ENCODE results near the gene CRLF1.
"Not testable (repeated sequence)": the region's sequence is repeated elsewhere in the genome, so short reads cannot be mapped to it uniquely, and the experiment has no call there.

CRLF1 gene

DNA sequence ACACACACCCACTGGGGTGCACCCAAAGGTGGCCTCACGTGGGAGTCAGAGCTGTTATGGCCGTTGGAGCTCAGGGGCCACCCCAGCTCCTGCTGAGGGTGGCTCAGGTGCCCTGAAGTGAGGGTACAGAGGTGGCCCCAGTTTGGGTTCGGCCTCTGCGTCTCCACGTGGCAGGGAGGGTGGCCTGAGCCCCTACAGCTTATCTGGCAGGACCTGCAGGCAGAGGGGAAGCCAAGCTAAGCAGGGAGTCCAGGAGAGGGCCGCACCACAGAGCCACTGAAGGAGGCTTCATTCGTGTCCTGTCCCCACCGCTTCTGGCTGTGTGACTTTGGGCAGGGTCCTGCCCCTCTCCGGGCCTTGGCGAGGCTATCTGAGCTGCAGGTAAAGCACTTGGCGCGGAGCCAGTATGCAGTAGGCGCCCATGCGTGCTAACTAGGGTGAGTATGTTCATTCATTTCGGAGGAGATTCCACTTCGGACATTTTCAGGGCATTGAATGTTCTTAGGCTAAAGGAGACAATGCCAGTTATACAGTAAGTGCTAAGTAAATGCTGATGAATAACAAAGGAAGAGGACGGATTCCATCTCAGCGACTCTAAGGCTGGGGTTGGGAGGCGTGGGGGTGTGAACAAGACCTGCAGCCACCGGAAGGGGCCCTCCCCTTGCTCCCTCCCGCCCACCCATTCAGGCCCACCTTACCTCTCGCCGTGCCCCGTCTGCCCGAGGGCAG, 13.1 kb downstream of the CRLF1 start:
- Histone ChIP-seq H3K9ac (ENCODE audit: low read length) (no peak overlapping the region), H3K4me1 (ENCODE audit: control insufficient read depth, insufficient read depth, low read length) (peaks cover 11% of the 10 kb centered on the region), H3K27ac (ENCODE audit: low read depth, low read length) (no peak overlapping the region), H3K36me3 (ENCODE audit: control insufficient read depth, insufficient read depth, low read length) (peaks cover 3% of the 10 kb centered on the region), H3K27me3 (ENCODE audit: control insufficient read depth, insufficient read depth, low read length) (peaks cover 4% of the 10 kb centered on the region), H3K4me3 (ENCODE audit: low read length) (no peak overlapping the region)

DNA sequence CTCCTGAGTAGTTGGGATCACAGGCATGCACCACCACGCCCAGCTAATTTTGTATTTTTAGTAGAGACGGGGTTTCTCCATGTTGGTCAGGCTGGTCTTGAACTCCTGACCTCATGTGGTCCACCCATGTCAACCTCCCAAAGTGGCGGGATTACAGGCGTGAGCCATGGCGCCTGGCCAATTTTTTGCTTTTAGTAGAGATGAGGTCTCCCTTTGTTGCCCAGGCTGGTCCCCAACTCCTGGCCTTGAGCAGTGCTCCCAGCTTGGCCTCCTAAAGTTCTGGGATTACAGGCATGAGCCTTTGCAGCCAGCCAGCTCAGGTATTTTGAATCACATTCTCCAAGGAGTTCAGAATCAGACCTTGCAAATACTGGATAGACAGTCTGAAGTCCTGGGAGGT, 13.9 kb downstream of the CRLF1 start:
- not testable (repeated sequence) for H3K9ac ChIP-seq (ENCODE audit: low read length); H3K27me3 ChIP-seq (ENCODE audit: control insufficient read depth, insufficient read depth, low read length); H3K27ac ChIP-seq (ENCODE audit: low read depth, low read length); H3K36me3 ChIP-seq (ENCODE audit: control insufficient read depth, insufficient read depth, low read length); H3K4me3 ChIP-seq (ENCODE audit: low read length)
- H3K4me1 ChIP-seq (ENCODE audit: control insufficient read depth, insufficient read depth, low read length): peaks cover 14% of the 10 kb centered on the region

DNA sequence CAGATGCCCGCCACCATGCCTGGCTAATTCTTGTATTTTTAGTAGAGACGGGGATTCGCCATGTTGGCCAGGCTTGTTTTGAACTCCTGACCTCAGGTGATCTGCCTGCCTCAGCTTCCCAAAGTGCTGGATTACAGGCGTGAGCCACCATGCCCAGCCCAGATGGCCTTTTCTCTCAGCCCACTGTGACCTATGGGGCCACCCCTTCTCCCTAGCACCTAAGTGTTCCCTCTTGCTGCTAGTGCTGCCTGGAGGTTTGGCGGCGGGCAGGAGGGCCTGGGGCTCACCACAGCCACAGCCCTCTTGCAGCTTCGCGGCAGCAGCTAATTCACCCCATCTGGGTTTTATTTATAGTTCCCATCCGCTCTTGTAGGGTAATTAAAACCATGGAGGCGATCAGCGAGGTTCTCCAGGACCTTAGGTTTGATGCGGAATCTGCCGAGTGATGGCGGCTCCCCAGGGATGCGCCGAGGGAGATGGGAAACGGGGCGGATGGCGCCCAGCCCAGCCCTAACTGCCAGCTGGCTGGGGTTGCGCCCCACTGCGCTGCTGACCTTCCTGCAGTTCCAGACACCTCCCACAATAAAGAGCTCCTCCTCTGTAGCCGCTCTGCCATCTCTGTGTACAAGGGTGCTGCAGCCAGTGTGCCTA, 14.7 kb downstream of the CRLF1 start:
- Histone ChIP-seq H3K9ac (ENCODE audit: low read length) (no peak overlapping the region), H3K27ac (ENCODE audit: low read depth, low read length) (no peak overlapping the region), H3K27me3 (ENCODE audit: control insufficient read depth, insufficient read depth, low read length) (no peaks in the 10 kb centered on the region), H3K4me1 (ENCODE audit: control insufficient read depth, insufficient read depth, low read length) (peaks cover 14% of the 10 kb centered on the region), H3K36me3 (ENCODE audit: control insufficient read depth, insufficient read depth, low read length) (peaks cover 3% of the 10 kb centered on the region), H3K4me3 (ENCODE audit: low read length) (no peak overlapping the region)

DNA sequence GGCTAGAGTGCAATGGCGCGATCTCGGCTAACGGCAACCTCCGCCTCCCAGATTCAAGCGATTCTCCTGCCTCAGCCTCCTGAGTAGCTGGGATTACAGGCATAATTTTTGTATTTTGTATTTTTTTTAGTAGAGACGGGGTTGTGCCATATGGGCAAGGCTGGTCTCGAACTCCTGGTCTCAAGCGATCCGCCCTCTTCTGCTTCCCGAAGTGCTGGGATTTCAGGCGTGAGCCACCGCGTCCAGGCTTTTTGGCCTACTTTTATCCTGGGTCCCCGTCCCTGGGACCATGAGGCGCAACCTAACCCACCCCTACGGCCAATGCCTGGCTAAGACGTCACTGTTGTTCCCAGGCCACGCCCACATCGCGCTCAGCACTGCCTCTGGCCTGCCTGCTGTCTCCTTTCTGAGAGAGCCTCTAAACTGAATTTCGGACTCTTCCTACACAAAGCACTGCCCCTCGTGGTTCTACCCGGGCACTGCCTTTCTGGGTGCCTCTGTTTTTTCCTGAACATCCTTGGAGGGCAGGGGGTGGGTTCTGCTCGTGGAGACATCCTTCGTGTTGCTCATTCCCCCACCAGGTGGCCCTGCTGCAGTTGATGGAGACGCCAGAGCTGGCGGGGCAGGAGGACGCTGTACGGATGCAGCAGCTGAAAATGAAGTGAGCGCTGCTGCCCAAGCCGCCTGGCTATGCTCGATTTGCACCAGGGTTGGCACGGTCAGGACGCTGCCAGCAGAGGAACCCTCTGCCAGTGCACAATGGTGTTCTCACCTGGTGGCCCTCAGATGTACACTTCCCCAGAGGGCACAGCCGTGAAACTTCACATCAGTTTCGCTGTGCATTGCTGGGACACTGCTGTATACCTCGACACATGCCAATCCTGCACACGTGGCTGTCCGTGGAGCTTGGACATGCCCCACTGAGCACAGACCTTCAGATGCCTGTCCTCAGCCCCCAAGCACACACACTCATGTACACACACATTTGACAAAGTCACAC, 16.0 kb downstream of the CRLF1 start:
- no peak overlapping the region for H3K27ac ChIP-seq (ENCODE audit: low read depth, low read length)
- H3K4me3 ChIP-seq (ENCODE audit: low read length): no peak overlapping the region
- H3K4me1 ChIP-seq (ENCODE audit: control insufficient read depth, insufficient read depth, low read length): peaks cover 14% of the 10 kb centered on the region
- H3K27me3 ChIP-seq (ENCODE audit: control insufficient read depth, insufficient read depth, low read length): no peaks in the 10 kb centered on the region
- no peak overlapping the region for H3K9ac ChIP-seq (ENCODE audit: low read length)
- H3K36me3 ChIP-seq (ENCODE audit: control insufficient read depth, insufficient read depth, low read length): peaks cover 3% of the 10 kb centered on the region

DNA sequence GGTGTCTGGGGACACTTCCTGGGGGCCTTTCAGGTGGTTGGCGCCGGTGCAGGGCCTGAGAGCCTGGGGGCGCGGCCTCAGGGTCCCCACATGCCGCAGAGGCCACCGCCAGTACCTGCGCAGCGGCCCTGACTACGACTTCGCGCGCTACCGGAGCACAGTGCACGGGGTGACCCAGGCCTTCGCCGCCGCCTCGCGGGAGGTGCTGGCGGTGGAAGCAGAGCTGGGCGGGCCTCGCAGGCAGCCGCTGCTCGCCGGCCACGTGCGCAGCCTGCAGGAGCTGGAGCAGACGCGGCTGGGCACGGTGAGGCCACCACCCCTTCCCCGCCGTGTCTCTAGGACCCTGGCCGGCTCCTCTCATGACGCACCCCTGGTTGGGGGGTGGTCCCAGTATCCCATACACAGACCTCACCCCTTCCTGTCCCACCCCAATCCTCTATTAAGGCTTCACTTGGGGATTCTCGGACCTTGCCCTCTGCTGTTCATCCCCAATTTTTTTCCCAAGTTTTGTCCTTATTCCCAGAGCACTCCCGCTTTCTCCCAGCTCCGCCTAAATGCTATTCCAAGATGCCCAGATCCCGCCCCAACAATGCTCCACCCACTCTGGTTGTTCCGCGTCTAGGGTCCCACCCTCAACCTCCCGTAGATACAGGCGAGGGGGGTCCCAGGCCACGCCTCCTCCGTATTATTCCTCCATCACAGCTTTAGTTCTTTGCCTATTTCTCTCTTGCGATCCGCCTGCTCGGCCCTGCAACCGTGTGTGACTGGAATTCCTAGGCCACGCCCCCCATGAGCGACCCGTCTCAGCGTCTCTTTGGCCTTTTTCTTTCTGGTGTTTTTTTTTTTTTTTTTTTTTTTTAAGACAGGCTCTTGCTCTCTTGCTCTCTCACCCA, 17.0 kb downstream of the CRLF1 start:
- Histone ChIP-seq H3K27me3 (ENCODE audit: control insufficient read depth, insufficient read depth, low read length) (no peaks in the 10 kb centered on the region), H3K27ac (ENCODE audit: low read depth, low read length) (peak overlapping the region; percentile 73), H3K36me3 (ENCODE audit: control insufficient read depth, insufficient read depth, low read length) (peaks cover 3% of the 10 kb centered on the region), H3K4me3 (ENCODE audit: low read length) (peak overlapping the region; percentile 85), H3K4me1 (ENCODE audit: control insufficient read depth, insufficient read depth, low read length) (peaks cover 11% of the 10 kb centered on the region), H3K9ac (ENCODE audit: low read length) (peak overlapping the region; percentile 43)

DNA sequence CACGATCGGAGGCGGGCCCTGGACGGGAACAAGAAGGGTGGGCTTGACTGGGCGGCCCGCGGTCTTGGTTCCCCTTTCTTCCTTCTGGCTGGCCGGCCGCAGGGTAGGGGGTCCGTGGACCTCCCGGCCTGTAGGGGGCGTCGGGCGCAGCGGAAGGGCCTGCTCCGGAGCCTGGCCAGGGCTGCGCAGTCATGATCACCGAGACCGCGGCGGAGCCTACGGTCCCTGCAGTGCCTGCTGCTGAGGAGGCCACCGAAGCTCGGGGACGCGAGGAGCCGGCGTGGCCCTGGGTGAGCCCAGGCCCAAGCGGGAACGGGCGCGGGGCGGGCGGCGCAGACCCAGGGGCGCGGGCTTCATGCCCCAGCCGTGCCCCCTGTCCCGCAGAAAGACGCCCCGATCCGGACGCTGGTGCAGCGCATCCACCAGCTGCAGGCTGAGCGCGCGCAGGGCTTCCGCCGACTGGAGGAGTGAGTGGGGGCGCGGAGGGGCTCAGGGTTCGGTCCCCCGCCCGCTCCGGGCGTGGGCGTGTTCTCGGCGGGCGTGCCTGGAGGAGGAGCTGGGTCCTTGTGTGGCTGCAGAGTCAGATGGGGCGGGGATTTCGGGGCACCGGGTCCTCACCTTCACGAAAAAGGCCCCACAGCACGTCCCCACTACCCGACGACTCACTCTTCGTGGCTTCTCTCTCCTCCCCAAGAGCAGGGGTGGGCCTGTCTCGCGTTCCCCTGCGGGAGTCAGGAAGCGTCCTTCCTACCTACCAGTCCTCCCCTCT, 17.8 kb downstream of the CRLF1 start, which contains the start of gene REX1BD:
Gene REX1BD (plus strand): TSS at position 188 of the 769 bp plus-strand sequence. CDS start 4 bp downstream, at position 192.
- Histone ChIP-seq H3K9ac (ENCODE audit: low read length) (peak within 1 kb of the TSS; percentile 43), H3K36me3 (ENCODE audit: control insufficient read depth, insufficient read depth, low read length) (peaks cover 3% of the 10 kb centered on the region), H3K27me3 (ENCODE audit: control insufficient read depth, insufficient read depth, low read length) (no peaks in the 10 kb centered on the region), H3K4me1 (ENCODE audit: control insufficient read depth, insufficient read depth, low read length) (peaks cover 8% of the 10 kb centered on the region), H3K4me3 (ENCODE audit: low read length) (peak within 1 kb of the TSS; percentile 85), H3K27ac (ENCODE audit: low read depth, low read length) (peak within 1 kb of the TSS; percentile 73)

DNA sequence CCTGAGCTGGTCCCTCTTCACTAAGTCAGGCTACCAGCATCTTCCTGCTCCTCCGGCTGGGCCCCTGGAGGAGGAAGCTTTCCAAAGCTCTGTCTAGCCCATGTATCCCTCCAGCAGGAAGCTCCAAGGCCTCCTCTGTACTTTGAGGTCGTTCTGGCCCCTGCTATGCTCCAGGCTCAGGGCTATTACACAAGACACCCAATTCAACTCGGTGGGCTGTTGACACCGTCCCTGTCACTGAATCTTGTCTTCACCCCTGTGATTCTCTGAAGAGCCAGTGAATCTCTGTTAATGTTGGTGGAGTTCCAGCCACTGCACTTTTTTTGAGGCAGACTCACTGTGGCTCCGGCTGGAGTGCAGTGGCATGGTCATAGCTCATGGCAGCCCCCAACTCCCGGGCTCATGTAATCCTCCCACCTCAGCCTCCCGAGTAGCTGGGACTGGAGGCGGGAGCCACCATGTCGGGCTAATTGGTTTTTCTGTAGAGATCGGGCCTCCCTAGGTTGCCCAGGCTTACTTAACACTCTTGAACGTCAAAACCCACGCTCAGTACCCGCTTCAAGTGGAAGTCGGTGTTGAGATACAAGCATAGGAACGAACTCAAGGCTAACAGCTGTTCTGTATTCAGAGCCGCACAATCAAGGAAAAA, 18.5 kb downstream of the CRLF1 start:
- Histone ChIP-seq H3K4me3 (ENCODE audit: low read length) (peak overlapping the region; percentile 85), H3K36me3 (ENCODE audit: control insufficient read depth, insufficient read depth, low read length) (peaks cover 3% of the 10 kb centered on the region), H3K4me1 (ENCODE audit: control insufficient read depth, insufficient read depth, low read length) (peaks cover 8% of the 10 kb centered on the region), H3K27me3 (ENCODE audit: control insufficient read depth, insufficient read depth, low read length) (no peaks in the 10 kb centered on the region), H3K9ac (ENCODE audit: low read length) (no peak overlapping the region), H3K27ac (ENCODE audit: low read depth, low read length) (peak overlapping the region; percentile 73)

DNA sequence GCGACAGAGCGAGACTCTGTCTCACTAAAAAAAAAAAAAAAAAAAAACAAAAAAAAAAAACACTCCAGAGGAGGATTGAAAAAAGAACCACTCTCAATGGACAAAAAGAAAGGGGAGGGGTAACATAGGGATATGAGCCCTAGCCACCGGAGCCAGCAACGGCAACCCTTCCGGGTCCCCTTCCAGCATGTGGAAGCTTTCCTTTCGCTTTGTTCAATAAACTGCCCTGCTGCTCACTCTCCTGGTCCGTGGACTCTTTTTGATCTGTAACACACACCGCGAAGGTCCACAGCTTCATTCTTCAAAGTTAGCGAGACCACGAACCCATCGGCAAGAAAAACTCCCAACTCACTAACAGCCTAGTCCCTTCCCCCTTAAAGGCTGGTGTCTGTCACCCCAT, 19.0 kb downstream of the CRLF1 start:
- Histone ChIP-seq H3K4me1 (ENCODE audit: control insufficient read depth, insufficient read depth, low read length) (peaks cover 8% of the 10 kb centered on the region), H3K36me3 (ENCODE audit: control insufficient read depth, insufficient read depth, low read length) (peaks cover 3% of the 10 kb centered on the region), H3K9ac (ENCODE audit: low read length) (no peak overlapping the region), H3K27ac (ENCODE audit: low read depth, low read length) (no peak overlapping the region), H3K4me3 (ENCODE audit: low read length) (peak overlapping the region; percentile 85), H3K27me3 (ENCODE audit: control insufficient read depth, insufficient read depth, low read length) (no peaks in the 10 kb centered on the region)

DNA sequence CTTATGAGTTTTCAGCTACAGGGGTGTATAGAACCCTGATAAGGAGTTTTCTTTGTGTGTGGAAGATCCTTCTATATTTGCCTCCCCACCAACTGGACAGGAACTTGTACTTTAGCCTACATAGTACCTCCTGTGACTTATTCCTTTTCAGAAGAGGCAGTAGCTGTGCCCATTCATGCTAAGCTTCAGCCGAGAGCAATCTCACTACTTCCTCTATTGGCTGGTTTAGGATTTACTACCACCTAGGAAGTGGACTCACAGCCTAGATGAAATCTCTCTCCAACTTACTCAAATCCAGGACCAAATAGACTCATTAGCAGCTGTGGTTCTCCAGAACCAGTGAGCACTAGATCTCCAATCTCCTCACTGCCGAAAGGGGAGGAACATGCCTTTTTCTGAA, 20.3 kb downstream of the CRLF1 start:
- Histone ChIP-seq H3K9ac (ENCODE audit: low read length) (no peak overlapping the region), H3K27me3 (ENCODE audit: control insufficient read depth, insufficient read depth, low read length) (no peaks in the 10 kb centered on the region), H3K36me3 (ENCODE audit: control insufficient read depth, insufficient read depth, low read length) (peaks cover 3% of the 10 kb centered on the region), H3K27ac (ENCODE audit: low read depth, low read length) (no peak overlapping the region), H3K4me1 (ENCODE audit: control insufficient read depth, insufficient read depth, low read length) (peaks cover 8% of the 10 kb centered on the region), H3K4me3 (ENCODE audit: low read length) (no peak overlapping the region)

DNA sequence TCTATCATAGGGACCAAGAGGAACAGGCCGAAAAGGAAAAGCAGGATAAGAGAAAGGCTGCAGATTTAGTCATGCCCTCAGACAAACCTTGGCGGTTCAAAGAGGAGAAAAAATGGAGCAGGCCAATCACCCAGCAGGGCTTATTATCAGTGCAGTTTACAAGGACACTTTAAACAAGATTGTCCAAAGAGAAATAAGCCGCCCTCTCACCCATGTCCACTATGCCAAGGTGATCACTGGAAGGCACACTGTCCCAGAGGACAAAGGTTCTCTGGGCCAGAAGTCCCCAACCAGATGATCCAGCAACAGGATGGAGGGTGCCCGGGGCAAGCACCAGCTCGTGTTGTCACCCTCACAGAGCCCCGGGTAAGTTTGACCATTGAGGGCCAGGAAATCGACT, 26.3 kb downstream of the CRLF1 start:
- Histone ChIP-seq H3K27me3 (ENCODE audit: control insufficient read depth, insufficient read depth, low read length) (no peaks in the 10 kb centered on the region), H3K27ac (ENCODE audit: low read depth, low read length) (no peak overlapping the region), H3K4me3 (ENCODE audit: low read length) (no peak overlapping the region), H3K9ac (ENCODE audit: low read length) (no peak overlapping the region), H3K4me1 (ENCODE audit: control insufficient read depth, insufficient read depth, low read length) (no peaks in the 10 kb centered on the region), H3K36me3 (ENCODE audit: control insufficient read depth, insufficient read depth, low read length) (peaks cover 9% of the 10 kb centered on the region)

Measured in rectal smooth muscle tissue (tissue), 1 donor.